HG03432 (cell line): ENCODE results near the gene ID2.
A peak's percentile ranks its signal among the peaks of the same experiment; 100 is the strongest.

Experiments
- ATAC-seq: cut with Tn5 transposase; IDR thresholded peaks from one replicate; pipeline ENCODE4 v1.9.1; 2021; ENCODE audit warnings: mild to moderate bottlenecking, moderate library complexity; ENCODE audit not compliant: unreplicated experiment

The ID2 gene

DNA sequence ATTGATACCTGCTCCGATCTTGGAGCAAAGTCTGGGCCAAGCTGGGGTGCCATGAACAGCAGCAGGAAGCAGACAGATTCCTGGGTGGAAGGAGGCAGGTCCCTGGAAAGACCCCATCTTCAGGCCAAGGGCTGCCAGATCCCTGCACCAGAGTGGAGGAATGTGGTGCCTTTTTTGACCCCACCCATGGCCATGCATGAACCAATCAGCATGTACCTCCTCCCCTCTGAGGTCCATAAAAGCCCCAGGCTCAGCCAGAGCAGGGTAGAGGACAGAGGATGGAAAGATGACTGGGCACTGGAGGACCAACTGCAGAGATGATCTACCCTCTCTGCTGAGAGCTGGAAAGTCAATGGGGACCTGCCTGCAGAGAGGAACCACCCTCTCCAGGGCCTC is 34.4 kb upstream of the ID2 start:
- no peak for ATAC-seq

- no peak for ATAC-seq
Measured at GRCh38 chr2:8648441-8649213, 33.2 kb upstream of the ID2 start.

DNA sequence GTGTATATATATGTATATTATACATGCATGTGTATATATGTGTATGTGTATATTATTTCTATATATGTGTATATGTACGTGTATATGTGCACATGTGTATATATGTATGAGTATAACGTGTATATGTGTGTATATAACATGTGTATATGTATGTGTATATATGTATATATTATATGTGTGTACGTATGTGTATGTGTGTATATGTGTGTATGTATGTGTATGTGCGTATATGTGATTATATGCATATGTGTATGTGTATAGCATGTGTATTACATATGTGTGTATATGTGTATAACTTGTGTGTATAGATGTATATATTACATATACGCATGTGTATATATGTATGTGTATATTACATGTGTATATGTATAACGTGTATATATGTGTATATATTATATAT is 32.1 kb upstream of the ID2 start:
- no peak for ATAC-seq

- no peak for ATAC-seq
Measured at GRCh38 chr2:8650256-8650655, 31.6 kb upstream of the ID2 start.

GRCh38 chr2:8652774-8653426 is 29.0 kb upstream of the ID2 start:
- no peak for ATAC-seq

- ATAC-seq = peak; percentile 56
Measured at GRCh38 chr2:8653485-8653884, 28.4 kb upstream of the ID2 start.

- ATAC-seq = no peak
Measured at GRCh38 chr2:8654041-8654440, 27.8 kb upstream of the ID2 start.

GRCh38 chr2:8654483-8654882 is 27.4 kb upstream of the ID2 start:
- no peak for ATAC-seq

- no peak for ATAC-seq
Measured at GRCh38 chr2:8656160-8656641, 25.7 kb upstream of the ID2 start.

DNA sequence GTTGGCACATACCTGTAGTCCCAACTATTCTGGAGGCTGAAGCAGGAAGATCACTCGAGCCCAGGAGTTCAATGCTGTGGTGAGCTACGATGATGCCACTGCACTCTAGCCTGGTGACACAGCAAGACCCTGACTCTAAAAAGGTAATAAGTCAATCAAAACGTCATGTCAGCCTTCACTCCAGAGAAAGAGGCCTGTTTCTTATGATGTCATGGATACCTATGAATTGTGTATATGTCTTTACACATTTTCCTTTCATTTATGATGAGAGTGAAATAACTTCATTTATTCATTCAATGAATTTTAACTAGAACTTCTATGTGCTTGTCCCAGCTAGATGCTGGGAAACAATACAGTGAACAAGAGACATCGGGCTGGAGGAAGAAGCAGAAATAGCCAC is 25.0 kb upstream of the ID2 start:
- no peak for ATAC-seq

DNA sequence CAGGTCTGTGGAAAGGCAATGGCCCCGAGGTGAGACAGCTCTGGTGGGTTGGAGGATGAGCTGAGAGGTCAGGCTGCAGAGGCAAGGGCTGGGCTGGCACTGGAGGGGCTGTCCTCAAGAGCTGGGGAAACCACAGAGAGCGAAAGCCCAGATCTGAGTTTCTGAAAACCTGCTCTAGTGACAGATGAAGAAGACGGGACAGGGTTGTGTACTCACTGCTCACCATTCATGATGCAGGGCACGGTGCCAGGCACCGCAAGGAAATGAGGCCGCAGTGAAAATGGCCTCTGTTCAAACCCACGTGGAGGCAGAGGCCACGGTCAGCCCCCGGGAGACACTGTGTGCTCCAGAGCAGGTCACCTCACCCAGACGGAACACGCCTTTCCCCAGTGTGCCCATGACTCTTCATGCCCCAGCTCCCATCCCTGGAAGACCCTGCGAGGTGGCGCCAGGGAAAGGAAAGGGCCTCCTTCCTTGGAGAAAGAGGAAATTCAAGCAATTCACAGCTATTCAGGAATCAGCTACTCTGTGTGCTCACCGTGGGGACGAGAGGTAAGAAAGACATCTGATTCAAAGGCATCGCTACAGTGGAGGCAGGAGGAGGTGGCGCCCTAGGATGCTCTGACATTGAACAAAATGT is 24.3 kb upstream of the ID2 start:
- ATAC-seq = peak; percentile 61

DNA sequence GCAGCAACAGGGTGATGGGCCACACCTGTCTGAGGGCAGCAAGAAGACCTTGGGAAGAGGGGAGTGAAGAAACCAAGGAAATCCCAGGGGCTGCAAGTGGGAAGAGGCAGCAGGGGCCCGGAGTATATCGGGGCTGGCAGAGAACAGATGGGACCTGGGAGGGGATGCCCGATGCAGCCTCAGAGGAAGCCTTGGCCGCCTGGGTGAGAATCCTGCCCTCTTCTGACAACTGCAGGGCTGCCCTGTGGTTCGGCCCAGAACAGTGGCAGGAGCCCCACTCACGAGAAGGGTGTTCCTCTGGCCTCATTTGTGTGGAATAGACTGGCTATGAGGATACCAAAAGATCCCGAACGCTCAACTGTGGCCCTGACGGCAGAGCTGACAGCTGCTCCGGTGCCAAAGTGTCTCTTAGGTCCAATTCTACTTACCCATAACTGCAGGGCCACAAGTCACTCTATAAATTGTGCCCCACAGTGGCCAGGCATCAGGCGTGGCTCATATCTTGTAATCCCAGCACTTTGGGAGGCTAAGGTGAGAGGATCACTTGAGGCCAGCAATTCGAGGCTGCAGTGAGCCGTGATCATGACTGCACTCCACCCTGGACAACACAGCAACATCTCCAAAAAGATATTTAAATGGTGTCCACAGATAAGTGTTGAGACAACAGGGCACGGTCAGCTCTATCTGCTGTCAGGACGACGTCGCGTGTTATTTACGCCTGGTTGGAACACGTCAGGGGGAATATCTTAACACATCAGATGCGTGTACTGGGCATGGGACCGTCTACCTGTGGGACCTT is 23.6 kb upstream of the ID2 start:
- ATAC-seq = no peak

- no peak for ATAC-seq
Measured at GRCh38 chr2:8659092-8659734, 22.6 kb upstream of the ID2 start.

GRCh38 chr2:8659735-8660492 is 21.9 kb upstream of the ID2 start:
- ATAC-seq = no peak

DNA sequence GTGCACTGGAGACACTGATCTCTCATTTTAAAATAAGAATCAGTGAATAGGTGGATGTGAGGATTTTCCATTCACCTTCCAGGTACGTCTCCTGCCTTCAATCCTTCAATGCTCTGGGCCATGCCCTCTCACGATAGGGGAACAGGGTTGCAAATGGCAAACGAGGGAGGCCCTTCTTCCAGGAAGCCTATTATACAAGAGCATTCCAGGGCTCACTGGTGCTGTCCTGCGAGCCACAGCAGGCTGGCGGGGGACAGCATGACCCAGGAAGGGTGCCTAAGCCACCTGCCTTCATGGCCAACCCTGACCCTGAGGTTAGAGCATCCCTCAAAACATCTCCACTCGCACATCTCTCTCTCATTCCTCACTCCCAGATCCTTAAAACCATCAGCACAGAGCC is 20.6 kb upstream of the ID2 start:
- ATAC-seq = no peak

DNA sequence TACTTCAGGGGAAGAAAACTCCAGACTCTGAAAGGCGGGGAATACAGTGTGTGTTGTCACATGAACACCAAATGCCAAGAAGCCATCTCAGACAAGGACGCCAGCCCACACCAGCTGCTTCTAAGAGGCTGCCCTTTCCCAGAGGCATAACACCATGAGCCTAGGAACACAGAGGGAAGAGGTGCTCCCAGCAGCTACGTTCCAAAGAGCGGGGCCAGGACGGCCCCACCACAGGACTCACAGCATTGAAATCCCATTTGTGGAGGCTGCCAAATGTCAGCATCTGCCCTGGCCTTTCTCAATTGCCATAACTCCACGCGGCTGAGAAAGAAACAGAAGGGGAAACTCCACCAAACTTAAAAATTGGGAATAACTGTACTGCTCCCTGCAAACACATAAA is 20.1 kb upstream of the ID2 start:
- no peak for ATAC-seq

DNA sequence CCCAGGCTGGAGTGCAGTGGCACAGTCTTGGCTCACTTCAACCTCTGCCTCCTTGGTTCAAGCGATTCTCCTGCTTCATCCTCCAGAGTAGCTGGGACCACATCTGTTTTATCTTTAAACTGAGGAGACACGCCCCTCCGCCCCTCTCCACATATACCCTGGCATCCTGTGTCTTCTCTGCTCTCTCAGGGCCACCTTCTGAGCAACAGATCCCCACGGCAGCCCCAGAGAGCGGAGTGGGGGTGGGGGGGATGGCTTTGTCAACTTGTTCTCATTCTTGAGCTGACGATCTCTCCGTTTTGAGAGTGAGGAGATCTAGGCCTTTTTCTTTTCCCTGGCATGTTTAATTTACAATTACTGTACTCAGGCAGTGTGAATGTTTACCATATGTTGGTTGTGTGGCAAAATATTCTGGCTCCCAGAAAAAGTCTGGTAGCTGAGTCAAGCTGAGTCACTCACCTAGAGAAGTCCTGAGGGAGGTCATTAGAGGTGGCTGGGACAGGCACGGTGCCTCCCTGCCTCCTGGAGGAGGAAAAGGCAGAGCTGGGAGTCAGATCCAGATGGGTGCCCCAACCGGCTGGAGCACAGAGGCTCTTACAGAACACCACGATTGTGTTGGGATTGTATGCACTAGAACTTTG is 19.5 kb upstream of the ID2 start:
- ATAC-seq = no peak

DNA sequence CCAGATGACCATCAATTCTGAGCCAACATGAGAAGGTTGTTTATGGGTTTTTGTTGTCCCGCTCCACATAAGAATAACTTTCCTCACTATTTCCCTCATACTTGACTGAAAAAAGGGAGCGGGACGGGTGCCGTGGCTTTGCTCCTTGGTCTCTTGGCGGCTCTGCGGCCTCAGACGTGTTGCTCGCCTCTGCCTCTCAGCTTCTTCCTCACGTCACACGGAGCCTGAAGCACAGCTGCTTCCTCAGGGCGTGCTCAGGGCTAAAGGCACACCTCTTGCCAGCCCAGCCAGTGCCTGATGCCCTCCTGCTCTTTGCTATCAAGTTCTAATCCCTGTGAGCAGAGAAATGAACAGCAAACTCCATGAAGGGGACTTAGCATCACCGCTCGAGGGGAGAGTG is 17.9 kb upstream of the ID2 start:
- ATAC-seq = no peak

DNA sequence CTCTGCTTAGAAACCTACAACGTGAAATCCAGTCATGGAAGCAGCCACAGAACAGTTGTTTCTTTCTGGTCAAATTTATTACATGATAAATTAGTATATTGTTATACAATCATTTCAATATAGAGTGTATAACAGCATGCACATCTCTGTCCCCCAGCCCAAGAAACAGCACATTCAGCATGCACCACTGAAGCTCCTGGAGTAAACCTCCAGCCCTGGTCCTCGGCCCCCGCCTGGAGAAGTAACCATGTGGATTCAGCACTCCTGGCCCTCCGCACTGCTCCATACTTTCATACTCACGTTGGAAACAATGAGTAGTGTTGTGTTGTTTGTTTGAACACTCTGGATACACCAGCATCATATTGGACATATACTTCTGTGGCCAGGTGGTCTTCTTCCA is 15.3 kb upstream of the ID2 start:
- no peak for ATAC-seq
